Activated B cell treated with CpG ODN at 0.5 μM for 24 hours (primary cell): ENCODE measurements around the gene SLC12A7. TPM values are rescaled to one million over a fixed set of nuclear protein-coding genes. Genes with fewer than 3 reads are reported as not detected.
"Not testable (repeated sequence)": the region's sequence is repeated elsewhere in the genome, so short reads cannot be mapped to it uniquely, and the experiment has no call there.

ENCODE experiments used
- ATAC-seq: fragments of 200-7000 bp; cut with Tn5 transposase; one replicate; pipeline ENCODE4 v1.10.0; 2021; ENCODE audit warnings: low read depth, mild to moderate bottlenecking, moderate library complexity
- CTCF ChIA-PET: fragments of 350-600 bp; sonication (Branson Sonifier 250); formaldehyde crosslinking; loops from one replicate; lab custom pipeline; 2021; ENCODE audit warnings: antibody characterized with exemption; lab: Charles Lee
- POLR2A ChIA-PET: fragments of 350-600 bp; sonication (Branson Sonifier 250); formaldehyde crosslinking; loops from one replicate; lab custom pipeline; 2021; ENCODE audit warnings: antibody characterized with exemption; lab: Charles Lee
- DNase-seq: peaks from one replicate; pipeline ENCODE4 v3.0.0; 2022
- H3K27ac Mint-ChIP-seq: one replicate; pipeline ENCODE4 v1.8.0; 2020; ENCODE audit warnings: mixed read lengths
- H3K27me3 Mint-ChIP-seq: one replicate; pipeline ENCODE4 v1.8.0; 2021; ENCODE audit warnings: mixed read lengths
- H3K36me3 Mint-ChIP-seq: one replicate; pipeline ENCODE4 v1.8.0; 2021; ENCODE audit warnings: low read depth, mixed read lengths
- H3K4me1 Mint-ChIP-seq: one replicate; pipeline ENCODE4 v1.8.0; 2021; ENCODE audit warnings: mixed read lengths
- H3K4me3 Mint-ChIP-seq: one replicate; pipeline ENCODE4 v1.8.0; 2020; ENCODE audit warnings: mild to moderate bottlenecking, mixed read lengths
- H3K9me3 Mint-ChIP-seq: one replicate; pipeline ENCODE4 v1.8.0; 2020; ENCODE audit warnings: mixed read lengths
- intact Hi-C: fragments of 100-400 bp; cut with micrococcal nuclease; formaldehyde crosslinking; loops from one replicate; pipeline ENCODE4 v1.15.1; 2024
- total RNA-seq: library from RNA; stranded (reverse); gene quantifications from 2 replicates; pipeline ENCODE4 v1.2.3, GENCODE V29; 2022
- TF ChIP-seq, protein P1 (sequence below): fragments of 200-600 bp; IDR thresholded peaks from one replicate; pipeline ENCODE4 v1.8.0; 2022; ENCODE audit warnings: antibody characterized with exemption, mild to moderate bottlenecking

Gene SLC12A7
- total RNA-seq, 1 donor from 2014 or later: 23.3 TPM

DNA sequence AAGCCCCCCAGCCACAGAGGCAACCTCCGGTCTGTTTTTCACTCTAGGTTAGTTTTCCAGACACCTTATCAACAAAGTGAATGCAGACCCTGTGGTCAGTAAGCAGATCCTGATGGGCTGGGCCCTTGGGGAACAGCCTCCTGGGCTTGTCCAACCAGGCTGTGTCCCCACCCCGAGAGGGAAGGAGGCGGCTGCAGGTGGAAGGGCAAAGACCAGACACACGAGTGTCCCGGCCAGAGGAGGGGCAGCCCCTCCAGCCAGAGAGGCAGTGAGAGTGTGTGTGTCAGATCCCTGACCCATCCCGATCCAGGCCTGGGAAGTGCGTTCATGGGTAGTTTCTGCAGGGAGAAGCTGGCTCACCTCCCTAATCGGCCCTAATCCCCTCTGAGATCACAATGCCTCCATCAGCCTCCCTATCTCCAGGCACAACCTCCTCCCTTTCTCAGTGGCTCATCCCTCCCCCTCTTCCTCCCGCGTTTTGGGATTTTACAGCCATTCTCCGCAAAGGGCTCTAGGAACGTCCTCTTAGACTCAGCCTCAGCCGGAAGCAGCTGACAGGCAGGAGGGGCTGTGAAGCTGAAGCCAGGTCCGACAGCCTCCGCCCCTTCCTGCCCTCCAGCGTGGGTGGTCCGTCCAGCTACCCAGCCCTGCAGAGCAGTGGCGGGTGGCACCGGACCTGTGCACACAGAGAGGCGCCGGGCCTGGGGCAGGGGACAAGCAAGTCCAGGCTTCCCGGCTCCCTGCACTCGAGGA is 9.7 kb downstream of the SLC12A7 start:
- POLR2A ChIA-PET: no interaction called here
- intact Hi-C loops: no loop called here
- no peaks in the 10 kb centered on the region for H3K36me3 Mint-ChIP-seq
- H3K4me1 Mint-ChIP-seq: peaks cover 42% of the 10 kb centered on the region
- TF ChIP-seq, protein P1, sequence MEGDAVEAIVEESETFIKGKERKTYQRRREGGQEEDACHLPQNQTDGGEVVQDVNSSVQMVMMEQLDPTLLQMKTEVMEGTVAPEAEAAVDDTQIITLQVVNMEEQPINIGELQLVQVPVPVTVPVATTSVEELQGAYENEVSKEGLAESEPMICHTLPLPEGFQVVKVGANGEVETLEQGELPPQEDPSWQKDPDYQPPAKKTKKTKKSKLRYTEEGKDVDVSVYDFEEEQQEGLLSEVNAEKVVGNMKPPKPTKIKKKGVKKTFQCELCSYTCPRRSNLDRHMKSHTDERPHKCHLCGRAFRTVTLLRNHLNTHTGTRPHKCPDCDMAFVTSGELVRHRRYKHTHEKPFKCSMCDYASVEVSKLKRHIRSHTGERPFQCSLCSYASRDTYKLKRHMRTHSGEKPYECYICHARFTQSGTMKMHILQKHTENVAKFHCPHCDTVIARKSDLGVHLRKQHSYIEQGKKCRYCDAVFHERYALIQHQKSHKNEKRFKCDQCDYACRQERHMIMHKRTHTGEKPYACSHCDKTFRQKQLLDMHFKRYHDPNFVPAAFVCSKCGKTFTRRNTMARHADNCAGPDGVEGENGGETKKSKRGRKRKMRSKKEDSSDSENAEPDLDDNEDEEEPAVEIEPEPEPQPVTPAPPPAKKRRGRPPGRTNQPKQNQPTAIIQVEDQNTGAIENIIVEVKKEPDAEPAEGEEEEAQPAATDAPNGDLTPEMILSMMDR: no peak
- H3K4me3 Mint-ChIP-seq: no peak overlapping the region
- ATAC-seq (no peak), DNase-seq (no peak)
- H3K9me3 Mint-ChIP-seq: no peaks in the 10 kb centered on the region
- no peaks in the 10 kb centered on the region for H3K27me3 Mint-ChIP-seq
- no peak overlapping the region for H3K27ac Mint-ChIP-seq
- CTCF ChIA-PET: no interaction called here

DNA sequence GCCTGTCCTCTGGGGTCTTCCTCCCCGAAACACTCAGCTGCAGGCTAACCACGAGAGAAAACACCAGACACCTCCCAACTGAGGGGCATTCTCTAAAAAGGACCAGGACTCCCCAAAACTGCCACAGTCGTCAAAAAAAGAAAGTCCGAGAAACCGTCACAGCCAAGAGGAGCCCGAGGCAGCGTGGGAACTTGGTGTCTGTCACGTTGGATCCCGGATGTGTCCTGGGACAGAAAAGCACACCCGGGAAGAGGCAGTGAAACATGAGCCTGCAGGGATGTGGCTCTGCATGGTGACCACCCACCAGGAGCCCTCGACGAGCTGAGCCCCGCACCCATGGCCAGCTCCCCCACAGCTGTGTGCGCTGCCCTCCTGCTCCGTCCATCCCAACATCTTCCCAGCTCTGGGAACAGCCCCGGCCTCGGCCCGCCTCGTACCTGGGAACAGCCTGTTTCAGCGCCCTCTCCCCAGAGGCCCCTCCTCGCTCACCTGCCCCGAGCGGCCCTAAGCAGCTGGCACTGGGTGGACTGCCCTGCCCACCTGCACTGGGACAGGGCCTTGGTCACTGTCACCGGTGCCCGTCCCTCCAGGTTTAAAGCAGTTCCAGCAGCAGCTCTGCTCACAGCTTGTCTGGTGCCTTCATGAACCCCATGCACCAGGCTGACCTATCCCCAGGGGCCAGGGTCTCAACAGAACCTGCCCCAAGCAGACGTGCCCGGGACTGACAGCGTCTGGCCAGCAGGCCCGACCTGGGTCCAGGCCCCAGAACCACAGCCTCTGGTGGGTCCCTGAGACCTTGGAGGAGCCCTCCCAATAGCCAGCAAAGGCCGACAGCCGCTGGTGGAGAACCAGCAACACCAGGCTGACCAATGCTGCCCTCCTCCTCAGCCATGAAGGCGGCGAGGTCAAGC is 10.9 kb downstream of the SLC12A7 start:
- H3K27ac Mint-ChIP-seq: no peak overlapping the region

GRCh38 chr5:1099926-1100663 is 11.8 kb downstream of the SLC12A7 start:
- ATAC-seq (no peak), DNase-seq (no peak)
- no peaks in the 10 kb centered on the region for H3K9me3 Mint-ChIP-seq

More for the DNA sequence above, 10.9 kb downstream of the SLC12A7 start:
- TF ChIP-seq, protein P1: no peak
- no peaks in the 10 kb centered on the region for H3K27me3 Mint-ChIP-seq
- no peaks in the 10 kb centered on the region for H3K36me3 Mint-ChIP-seq
- intact Hi-C loops: no loop called here
- no peak for ATAC-seq
- POLR2A ChIA-PET: no interaction called here
- no peak overlapping the region for H3K4me3 Mint-ChIP-seq
- no peaks in the 10 kb centered on the region for H3K9me3 Mint-ChIP-seq
- CTCF ChIA-PET: no interaction called here
- peaks cover 32% of the 10 kb centered on the region for H3K4me1 Mint-ChIP-seq
- no peak for DNase-seq

DNA sequence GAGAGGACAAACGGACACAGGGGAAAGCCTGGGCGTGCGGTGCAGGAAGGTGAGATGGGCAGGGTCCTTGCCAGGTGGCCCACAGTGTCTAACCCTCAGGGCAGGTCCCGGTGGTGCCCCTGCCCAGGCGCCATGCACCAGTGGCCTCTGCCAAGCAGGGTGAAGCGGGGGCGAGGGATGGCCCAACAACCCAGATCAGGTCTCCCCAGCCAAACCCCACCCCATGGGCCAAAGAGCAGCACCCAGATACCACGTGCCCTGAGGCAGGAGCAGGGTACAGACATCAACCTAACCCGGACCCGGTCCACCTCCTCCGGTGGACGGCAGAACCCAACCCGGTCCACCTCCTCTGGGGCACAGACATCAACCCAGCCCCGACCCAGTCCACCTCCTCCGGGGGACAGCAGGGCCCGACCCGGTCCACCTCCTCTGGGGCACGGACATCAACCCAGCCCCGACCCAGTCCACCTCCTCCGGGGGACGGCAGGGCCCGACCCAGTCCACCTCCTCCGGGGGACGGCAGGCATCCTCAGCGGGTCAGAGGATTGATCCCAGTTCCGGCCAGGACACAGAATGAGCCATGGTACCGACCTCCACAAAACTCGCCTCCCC is 12.8 kb downstream of the SLC12A7 start:
- Mint-ChIP-seq H3K36me3 (no peaks in the 10 kb centered on the region), H3K4me1 (peaks cover 16% of the 10 kb centered on the region), H3K27me3 (no peaks in the 10 kb centered on the region), H3K4me3 (no peak overlapping the region), H3K9me3 (no peaks in the 10 kb centered on the region), H3K27ac (no peak overlapping the region)
- CTCF ChIA-PET: no interaction called here
- DNase-seq (no peak), ATAC-seq (no peak)
- POLR2A ChIA-PET: no interaction called here
- TF ChIP-seq, protein P1: no peak
- intact Hi-C loops: no loop called here

More at GRCh38 chr5:1099926-1100663, 11.8 kb downstream of the SLC12A7 start:
- CTCF ChIA-PET: no interaction called here
- Mint-ChIP-seq H3K27me3 (no peaks in the 10 kb centered on the region), H3K36me3 (no peaks in the 10 kb centered on the region), H3K27ac (no peak overlapping the region), H3K4me1 (peaks cover 25% of the 10 kb centered on the region), H3K4me3 (no peak overlapping the region)
- TF ChIP-seq, protein P1: no peak
- POLR2A ChIA-PET: no interaction called here
- intact Hi-C loops: no loop called here

DNA sequence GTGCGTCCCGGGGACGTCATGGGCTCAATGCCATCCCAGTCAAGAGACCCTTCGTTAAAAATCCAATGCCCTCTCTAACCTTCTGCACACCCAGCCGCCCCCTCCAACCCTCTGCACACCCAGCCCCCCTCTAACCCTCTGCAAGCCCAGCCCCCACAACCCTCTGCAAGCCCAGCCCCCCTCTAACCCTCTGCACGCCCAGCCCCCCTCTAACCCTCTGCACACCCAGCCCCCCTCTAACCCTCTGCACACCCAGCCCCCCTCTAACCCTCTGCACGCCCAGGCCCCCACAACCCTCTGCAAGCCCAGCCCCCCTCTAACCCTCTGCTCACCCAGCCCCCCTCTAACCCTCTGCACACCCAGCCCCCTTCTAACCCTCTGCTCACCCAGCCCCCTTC is 13.9 kb downstream of the SLC12A7 start:
- DNase-seq, H3K4me3 Mint-ChIP-seq, H3K27me3 Mint-ChIP-seq, H3K27ac Mint-ChIP-seq, H3K9me3 Mint-ChIP-seq, CTCF ChIA-PET, ATAC-seq, H3K36me3 Mint-ChIP-seq, H3K4me1 Mint-ChIP-seq, POLR2A ChIA-PET, intact Hi-C loops: not testable (repeated sequence)
